GM21825 (cell line): ENCODE results near the gene BAMBI.

Source experiments
- ATAC-seq: cut with Tn5 transposase; IDR thresholded peaks from one replicate; pipeline ENCODE4 v1.9.1; 2021; ENCODE audit warnings: mild to moderate bottlenecking, moderate library complexity; ENCODE audit not compliant: unreplicated experiment

BAMBI gene

GRCh38 chr10:28674782-28675181 lies 2.5 kb upstream of the BAMBI start:
- no peak for ATAC-seq

DNA sequence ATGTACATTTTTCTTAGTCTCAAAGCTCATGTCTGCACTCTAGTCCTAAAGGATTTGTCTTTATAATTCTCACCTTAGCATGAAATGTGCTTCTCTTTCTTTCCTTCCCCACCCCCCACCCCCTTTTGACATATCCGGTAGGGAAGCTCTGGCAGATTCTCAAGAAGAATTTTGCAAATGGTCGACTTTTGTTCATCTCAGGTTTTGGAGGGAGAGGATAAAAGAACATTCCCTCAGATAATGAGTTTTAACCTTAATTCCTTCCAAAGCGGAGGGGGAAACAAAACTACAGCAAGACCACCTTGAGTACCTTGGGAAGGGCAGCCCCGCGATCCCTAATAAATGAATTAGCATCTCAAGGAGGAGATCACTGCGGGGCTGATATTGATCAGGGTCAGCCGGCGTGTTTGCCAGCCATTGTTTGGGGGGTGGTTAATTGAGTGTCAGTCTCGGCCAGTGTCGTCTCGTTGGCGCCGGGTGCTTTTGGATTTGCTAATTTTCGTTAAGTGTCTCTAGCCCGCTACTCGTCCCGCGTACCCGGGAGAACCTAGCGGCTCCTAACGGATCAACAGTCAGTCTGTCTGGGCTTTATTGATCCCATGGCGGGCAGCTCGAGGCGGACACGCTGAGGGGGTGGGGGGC lies 874 bp upstream of the BAMBI start:
- ATAC-seq = no peak

- no peak for ATAC-seq
Observed at GRCh38 chr10:28677888-28678686, 766 bp downstream of the BAMBI start.

DNA sequence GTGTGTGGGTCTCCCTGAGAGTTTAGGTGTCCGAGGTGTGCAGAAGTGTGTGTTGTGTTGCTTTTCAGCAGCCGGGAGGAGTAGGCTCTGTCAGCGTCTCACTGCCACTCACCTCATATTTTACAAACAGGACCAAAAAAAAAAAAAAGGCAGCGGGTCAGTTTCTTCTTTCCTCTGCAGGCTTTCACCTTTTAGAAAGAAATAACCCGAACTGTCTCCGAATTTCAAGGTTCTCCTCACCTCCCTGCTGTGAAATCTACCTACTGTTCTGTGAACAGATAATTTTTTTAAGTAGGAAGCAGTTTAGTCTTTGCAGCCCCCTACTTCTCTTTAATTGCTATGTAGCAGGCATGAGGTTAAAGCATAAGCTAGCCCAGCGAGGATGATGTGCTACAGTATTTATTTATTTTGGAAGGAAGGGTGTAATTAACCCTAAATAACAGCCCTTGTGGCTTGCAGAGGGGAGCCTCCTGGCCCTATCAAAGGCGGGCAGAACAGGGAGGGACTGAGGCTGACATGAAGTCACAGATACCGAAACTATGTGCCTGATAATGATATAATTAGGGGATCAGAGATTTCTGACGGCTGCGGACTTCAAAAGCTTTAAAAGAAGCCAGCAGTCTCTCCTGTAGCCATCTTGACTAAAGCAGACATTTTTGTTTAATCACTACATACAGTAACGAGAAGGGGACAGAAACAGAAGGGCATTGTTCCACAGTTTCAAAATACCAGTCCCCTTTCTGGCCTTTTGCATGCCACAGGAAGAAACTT lies 1.6 kb downstream of the BAMBI start:
- no peak for ATAC-seq

- no peak for ATAC-seq
Observed at GRCh38 chr10:28679581-28680357, 2.4 kb downstream of the BAMBI start.

GRCh38 chr10:28680358-28680752 lies 3.0 kb downstream of the BAMBI start:
- ATAC-seq = no peak

DNA sequence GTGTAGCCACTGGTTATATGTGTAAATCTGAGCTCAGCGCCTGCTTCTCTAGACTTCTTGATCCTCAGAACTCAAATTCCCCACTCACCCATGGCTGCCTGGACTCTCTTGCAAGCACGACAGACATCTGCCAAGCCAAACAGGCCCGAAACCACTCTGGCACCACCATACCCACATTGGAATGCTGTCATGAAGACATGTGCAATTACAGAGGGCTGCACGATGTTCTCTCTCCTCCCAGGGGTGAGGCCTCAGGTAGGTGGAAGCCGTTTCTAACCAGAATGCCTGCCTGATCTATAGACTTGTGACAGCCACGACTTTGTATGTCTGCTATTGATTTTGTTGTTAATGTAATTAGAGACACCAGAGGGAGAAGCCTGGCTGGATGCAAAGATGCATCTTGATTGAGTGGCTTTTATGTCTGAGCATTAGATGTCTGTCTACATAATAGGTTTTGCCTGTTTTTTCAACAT lies 4.0 kb downstream of the BAMBI start:
- ATAC-seq = no peak

DNA sequence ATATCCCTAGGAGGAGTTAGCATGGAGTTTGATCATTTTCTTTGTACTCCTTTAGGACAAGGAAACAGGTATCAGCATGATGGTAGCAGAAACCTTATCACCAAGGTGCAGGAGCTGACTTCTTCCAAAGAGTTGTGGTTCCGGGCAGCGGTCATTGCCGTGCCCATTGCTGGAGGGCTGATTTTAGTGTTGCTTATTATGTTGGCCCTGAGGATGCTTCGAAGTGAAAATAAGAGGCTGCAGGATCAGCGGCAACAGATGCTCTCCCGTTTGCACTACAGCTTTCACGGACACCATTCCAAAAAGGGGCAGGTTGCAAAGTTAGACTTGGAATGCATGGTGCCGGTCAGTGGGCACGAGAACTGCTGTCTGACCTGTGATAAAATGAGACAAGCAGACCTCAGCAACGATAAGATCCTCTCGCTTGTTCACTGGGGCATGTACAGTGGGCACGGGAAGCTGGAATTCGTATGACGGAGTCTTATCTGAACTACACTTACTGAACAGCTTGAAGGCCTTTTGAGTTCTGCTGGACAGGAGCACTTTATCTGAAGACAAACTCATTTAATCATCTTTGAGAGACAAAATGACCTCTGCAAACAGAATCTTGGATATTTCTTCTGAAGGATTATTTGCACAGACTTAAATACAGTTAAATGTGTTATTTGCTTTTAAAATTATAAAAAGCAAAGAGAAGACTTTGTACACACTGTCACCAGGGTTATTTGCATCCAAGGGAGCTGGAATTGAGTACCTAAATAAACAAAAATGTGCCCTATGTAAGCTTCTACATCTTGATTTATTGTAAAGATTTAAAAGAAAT lies 4.8 kb downstream of the BAMBI start:
- ATAC-seq = no peak

DNA sequence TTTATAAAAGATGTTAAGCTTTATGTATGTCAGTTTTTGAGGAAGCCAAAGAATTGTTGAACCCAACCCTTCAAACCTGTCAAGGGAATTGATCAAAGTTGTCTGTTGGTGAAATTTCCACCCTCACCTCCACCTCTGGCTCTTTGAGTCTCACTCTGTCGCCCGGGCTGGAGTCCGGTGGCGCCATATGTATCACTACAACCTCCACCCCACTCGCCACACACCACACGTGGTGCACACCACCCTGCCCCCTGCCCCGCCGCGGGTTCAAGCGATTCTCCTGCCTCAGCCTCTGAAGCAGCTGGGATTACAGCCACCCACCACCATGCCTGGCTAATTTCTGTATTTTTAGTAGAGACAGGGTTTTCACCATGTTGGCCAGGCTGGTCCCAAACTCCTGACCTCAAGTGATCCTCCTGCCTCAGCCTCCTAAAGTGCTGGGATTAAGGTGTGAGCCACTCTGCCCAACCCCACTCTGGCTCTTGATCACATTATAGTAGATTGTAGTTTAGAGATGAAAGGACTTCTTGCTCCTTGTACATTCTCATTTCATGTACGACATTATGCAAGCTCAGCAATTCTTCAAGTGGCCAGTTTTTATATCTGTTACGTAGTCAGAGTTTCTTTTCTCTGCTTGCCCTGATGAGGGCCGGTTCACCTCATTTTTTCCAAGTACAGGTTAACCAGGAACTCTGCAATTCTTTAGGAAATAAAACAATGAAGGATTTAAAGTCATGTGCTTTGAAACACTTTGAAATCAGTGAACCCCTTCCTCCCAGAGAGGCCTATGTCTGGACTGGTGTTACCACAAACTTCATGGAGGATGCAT lies 7.0 kb downstream of the BAMBI start:
- ATAC-seq = no peak

DNA sequence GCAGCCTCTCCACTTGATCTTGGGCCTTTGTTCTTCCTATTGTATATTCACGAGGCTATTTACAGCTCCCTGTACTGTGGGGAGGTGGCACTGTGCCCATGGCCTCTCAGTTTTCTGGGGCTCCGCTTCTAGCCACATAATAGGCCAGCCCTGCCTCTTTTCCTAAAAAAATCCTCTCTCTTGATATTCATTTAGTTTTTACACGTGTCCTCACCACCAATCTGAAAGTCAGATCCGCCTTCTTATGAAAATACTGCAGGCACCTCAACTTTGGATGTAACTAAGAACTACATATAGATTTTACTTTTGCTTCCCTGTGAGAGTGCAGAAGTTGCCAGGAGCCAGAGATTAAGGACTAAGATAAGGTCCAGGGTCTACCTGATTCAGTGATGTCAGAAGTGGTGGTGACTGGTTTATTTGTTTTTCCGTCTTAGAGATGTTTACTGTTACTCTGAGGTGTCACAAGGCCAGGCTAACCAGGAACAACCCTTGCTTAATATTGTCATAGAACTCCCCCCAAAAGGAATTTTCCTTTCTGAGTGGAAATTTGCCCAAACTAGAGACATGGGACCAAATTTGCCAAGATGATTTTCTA lies 7.8 kb downstream of the BAMBI start:
- no peak for ATAC-seq

GRCh38 chr10:28685717-28686116 lies 8.4 kb downstream of the BAMBI start:
- ATAC-seq = no peak

DNA sequence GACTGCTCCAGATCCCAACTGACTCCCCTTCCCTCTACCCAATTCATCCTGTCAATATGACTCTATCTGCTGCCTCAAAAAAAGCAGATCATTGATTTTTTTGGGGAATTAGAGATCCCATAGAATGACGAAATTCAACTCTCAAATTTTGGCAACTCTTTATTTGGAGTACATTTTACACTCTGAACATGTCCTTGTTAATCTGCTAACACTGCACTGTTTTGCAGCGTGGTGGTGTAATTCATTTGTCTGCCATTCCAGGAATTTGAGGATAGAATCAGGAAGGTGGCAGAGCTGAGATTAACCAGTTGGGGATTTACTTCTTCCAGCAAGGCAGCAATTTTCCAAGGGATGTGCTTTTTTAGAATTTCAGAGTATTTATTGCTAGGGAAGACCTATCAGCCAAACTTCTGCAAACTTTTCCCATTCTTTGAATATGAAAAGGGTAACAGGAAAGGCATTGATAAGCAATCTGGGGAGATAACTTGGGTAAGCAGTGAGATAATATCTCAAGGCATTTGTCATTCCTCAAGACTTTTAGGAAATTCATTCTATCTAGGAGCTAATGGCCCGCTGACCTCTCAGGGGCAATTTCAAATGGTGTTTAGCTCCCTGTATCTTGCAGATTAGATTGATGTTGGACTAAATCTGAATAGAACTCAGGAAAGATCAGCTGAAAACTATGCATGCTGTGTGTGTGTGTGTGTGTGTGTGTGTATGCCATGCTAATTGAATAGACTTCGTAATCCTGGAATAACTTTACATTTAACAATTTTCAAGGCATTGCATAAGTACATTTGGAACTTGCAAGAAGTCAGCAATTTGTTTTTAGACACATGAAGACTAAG lies 9.7 kb downstream of the BAMBI start:
- ATAC-seq = no peak

GRCh38 chr10:28687683-28688001 lies 10.3 kb downstream of the BAMBI start:
- ATAC-seq = no peak

GRCh38 chr10:28690545-28690944 lies 13.2 kb downstream of the BAMBI start:
- no peak for ATAC-seq

GRCh38 chr10:28691187-28691694 lies 13.9 kb downstream of the BAMBI start:
- ATAC-seq = no peak

GRCh38 chr10:28692050-28692449 lies 14.7 kb downstream of the BAMBI start:
- no peak for ATAC-seq

- ATAC-seq = no peak
Observed at GRCh38 chr10:28694530-28694929, 17.2 kb downstream of the BAMBI start.

DNA sequence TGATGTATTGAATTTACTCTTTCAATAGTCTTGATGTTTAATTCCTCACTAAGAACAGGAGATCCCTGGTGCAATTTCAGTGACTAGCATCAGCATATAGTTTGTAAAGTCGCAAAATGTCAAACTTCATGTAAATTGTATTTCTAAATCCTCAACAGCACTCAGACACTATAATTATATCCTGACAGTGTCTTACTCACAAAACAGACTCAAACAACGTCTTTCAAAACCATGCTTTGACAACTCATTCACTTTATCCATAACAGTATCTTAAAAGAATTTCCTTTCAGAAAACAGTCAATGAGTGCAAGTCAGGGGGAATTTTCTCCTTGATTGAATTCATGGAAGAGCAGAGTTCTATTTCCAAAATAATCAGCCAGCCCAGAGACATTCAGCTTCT lies 20.8 kb downstream of the BAMBI start:
- ATAC-seq = no peak
